ENCODE measurements around the gene MAD1L1.

The MAD1L1 gene

GRCh38 chr7:2241580-2242540, 9.1 kb upstream of the MAD1L1 start, which contains the start of the genes MRM2 and NUDT1:
MRM2 (minus strand) TSS chr7:2242205; CDS start chr7:2242169, 36 bp downstream.
NUDT1 (plus strand) TSS chr7:2242226; CDS start chr7:2244575, 2,349 bp downstream.
- H3K36me3 Mint-ChIP-seq, result peaks cover 21% of the 10 kb centered on the region
- no peaks in the 10 kb centered on the region for H3K27me3 Mint-ChIP-seq
- H3K9me3 Mint-ChIP-seq, result no peaks in the 10 kb centered on the region
- CTCF ChIA-PET, result interaction anchor here (1.4 kb wide), 1 partner anchor 9 kb away, joined by 5 read pairs; the partner anchor contains the start of gene MAD1L1
- H3K27ac Mint-ChIP-seq, result peak within 1 kb of the TSS; percentile 89
- H3K4me3 Mint-ChIP-seq, result peak within 1 kb of the TSS; percentile 95
- DNase-seq, result peak; percentile 81
- H3K4me1 Mint-ChIP-seq, result peaks cover 45% of the 10 kb centered on the region

- DNase-seq, result no peak
- Mint-ChIP-seq H3K27me3 (no peaks in the 10 kb centered on the region), H3K4me1 (peaks cover 36% of the 10 kb centered on the region), H3K27ac (no peak overlapping the region), H3K4me3 (peak overlapping the region; percentile 43), H3K36me3 (peaks cover 31% of the 10 kb centered on the region), H3K9me3 (no peaks in the 10 kb centered on the region)
- CTCF ChIA-PET, result interaction anchor here (2.0 kb wide), 1 partner anchor 9 kb away, joined by 5 read pairs; no protein-coding TSS in a partner anchor
Measured at GRCh38 chr7:2239242-2239641, 6.5 kb upstream of the MAD1L1 start.

- DNase-seq, result no peak
- H3K36me3 Mint-ChIP-seq, result peaks cover 34% of the 10 kb centered on the region
- no peak overlapping the region for H3K4me3 Mint-ChIP-seq
- no peak overlapping the region for H3K27ac Mint-ChIP-seq
- H3K4me1 Mint-ChIP-seq, result peaks cover 28% of the 10 kb centered on the region
- CTCF ChIA-PET, result interaction anchor here (2.0 kb wide), 1 partner anchor 11 kb away, joined by 5 read pairs; no protein-coding TSS in a partner anchor
- H3K27me3 Mint-ChIP-seq, result no peaks in the 10 kb centered on the region
- H3K9me3 Mint-ChIP-seq, result no peaks in the 10 kb centered on the region
Measured at GRCh38 chr7:2237109-2237602, 4.4 kb upstream of the MAD1L1 start.

GRCh38 chr7:2233926-2234325, 1.2 kb upstream of the MAD1L1 start:
- no peaks in the 10 kb centered on the region for H3K9me3 Mint-ChIP-seq
- peaks cover 31% of the 10 kb centered on the region for H3K4me1 Mint-ChIP-seq
- DNase-seq, result no peak
- H3K27me3 Mint-ChIP-seq, result no peaks in the 10 kb centered on the region
- H3K36me3 Mint-ChIP-seq, result peaks cover 33% of the 10 kb centered on the region
- H3K4me3 Mint-ChIP-seq, result peak overlapping the region; percentile 67
- H3K27ac Mint-ChIP-seq, result no peak overlapping the region
- CTCF ChIA-PET, result interaction anchor here (1.0 kb wide), 1 partner anchor 114 kb away, joined by 3 read pairs; no protein-coding TSS in a partner anchor

GRCh38 chr7:2231992-2232765, 566 bp downstream of the MAD1L1 start:
- H3K4me3 Mint-ChIP-seq, result peak overlapping the region; percentile 87
- CTCF ChIA-PET, result interaction anchor here (0.7 kb wide), 1 partner anchor 10 kb away, joined by 5 read pairs; the partner anchor contains the start of genes MRM2 and NUDT1
- peak overlapping the region; percentile 83 for H3K27ac Mint-ChIP-seq
- DNase-seq, result peak; percentile 50
- peaks cover 31% of the 10 kb centered on the region for H3K4me1 Mint-ChIP-seq
- no peaks in the 10 kb centered on the region for H3K9me3 Mint-ChIP-seq
- peaks cover 28% of the 10 kb centered on the region for H3K36me3 Mint-ChIP-seq
- no peaks in the 10 kb centered on the region for H3K27me3 Mint-ChIP-seq

GRCh38 chr7:2230882-2231281, 1.9 kb downstream of the MAD1L1 start:
- no peak for DNase-seq
- no peaks in the 10 kb centered on the region for H3K9me3 Mint-ChIP-seq
- H3K36me3 Mint-ChIP-seq, result peaks cover 30% of the 10 kb centered on the region
- H3K27ac Mint-ChIP-seq, result no peak overlapping the region
- no peaks in the 10 kb centered on the region for H3K27me3 Mint-ChIP-seq
- CTCF ChIA-PET, result no interaction called here
- no peak overlapping the region for H3K4me3 Mint-ChIP-seq
- H3K4me1 Mint-ChIP-seq, result peaks cover 31% of the 10 kb centered on the region

- DNase-seq, result no peak
- no peak overlapping the region for H3K27ac Mint-ChIP-seq
- no peaks in the 10 kb centered on the region for H3K27me3 Mint-ChIP-seq
- H3K4me1 Mint-ChIP-seq, result peaks cover 31% of the 10 kb centered on the region
- H3K36me3 Mint-ChIP-seq, result peaks cover 33% of the 10 kb centered on the region
- H3K4me3 Mint-ChIP-seq, result no peak overlapping the region
- CTCF ChIA-PET, result no interaction called here
- no peaks in the 10 kb centered on the region for H3K9me3 Mint-ChIP-seq
Measured at GRCh38 chr7:2230226-2230625, 2.5 kb downstream of the MAD1L1 start.

- Mint-ChIP-seq H3K9me3 (no peaks in the 10 kb centered on the region), H3K4me3 (no peak overlapping the region), H3K27me3 (no peaks in the 10 kb centered on the region), H3K27ac (no peak overlapping the region), H3K4me1 (peaks cover 27% of the 10 kb centered on the region), H3K36me3 (peaks cover 26% of the 10 kb centered on the region)
- CTCF ChIA-PET, result no interaction called here
- DNase-seq, result no peak
Measured at GRCh38 chr7:2229467-2229866, 3.3 kb downstream of the MAD1L1 start.

- Mint-ChIP-seq H3K27ac (no peak overlapping the region), H3K27me3 (no peaks in the 10 kb centered on the region), H3K4me1 (peaks cover 26% of the 10 kb centered on the region), H3K9me3 (no peaks in the 10 kb centered on the region), H3K4me3 (no peak overlapping the region), H3K36me3 (peaks cover 26% of the 10 kb centered on the region)
- no peak for DNase-seq
- CTCF ChIA-PET, result no interaction called here
Measured at GRCh38 chr7:2228921-2229320, 3.8 kb downstream of the MAD1L1 start.

GRCh38 chr7:2227699-2228098, 5.0 kb downstream of the MAD1L1 start:
- Mint-ChIP-seq H3K27me3 (no peaks in the 10 kb centered on the region), H3K9me3 (no peaks in the 10 kb centered on the region), H3K27ac (no peak overlapping the region), H3K4me1 (peaks cover 19% of the 10 kb centered on the region), H3K4me3 (no peak overlapping the region), H3K36me3 (peaks cover 26% of the 10 kb centered on the region)
- no peak for DNase-seq
- CTCF ChIA-PET, result no interaction called here

- H3K36me3 Mint-ChIP-seq, result peaks cover 34% of the 10 kb centered on the region
- CTCF ChIA-PET, result no interaction called here
Measured at GRCh38 chr7:2225830-2226229, 6.9 kb downstream of the MAD1L1 start.

GRCh38 chr7:2225336-2225735, 7.4 kb downstream of the MAD1L1 start:
- Mint-ChIP-seq H3K4me3 (no peak overlapping the region), H3K27ac (no peak overlapping the region), H3K36me3 (peaks cover 34% of the 10 kb centered on the region), H3K9me3 (no peaks in the 10 kb centered on the region), H3K4me1 (peaks cover 5% of the 10 kb centered on the region), H3K27me3 (no peaks in the 10 kb centered on the region)
- CTCF ChIA-PET, result no interaction called here
- no peak for DNase-seq

More at GRCh38 chr7:2225830-2226229, 6.9 kb downstream of the MAD1L1 start:
- H3K4me1 Mint-ChIP-seq, result peaks cover 10% of the 10 kb centered on the region
- no peak for DNase-seq
- no peak overlapping the region for H3K4me3 Mint-ChIP-seq
- no peaks in the 10 kb centered on the region for H3K9me3 Mint-ChIP-seq
- no peak overlapping the region for H3K27ac Mint-ChIP-seq
- no peaks in the 10 kb centered on the region for H3K27me3 Mint-ChIP-seq

- Mint-ChIP-seq H3K27me3 (no peaks in the 10 kb centered on the region), H3K4me3 (no peak overlapping the region), H3K4me1 (peaks cover 1% of the 10 kb centered on the region), H3K9me3 (no peaks in the 10 kb centered on the region), H3K27ac (no peak overlapping the region), H3K36me3 (peaks cover 33% of the 10 kb centered on the region)
- no peak for DNase-seq
- CTCF ChIA-PET, result no interaction called here
Measured at GRCh38 chr7:2224934-2225333, 7.8 kb downstream of the MAD1L1 start.

GRCh38 chr7:2224491-2224928, 8.2 kb downstream of the MAD1L1 start:
- no peak overlapping the region for H3K4me3 Mint-ChIP-seq
- peaks cover 30% of the 10 kb centered on the region for H3K36me3 Mint-ChIP-seq
- no peak overlapping the region for H3K27ac Mint-ChIP-seq
- H3K4me1 Mint-ChIP-seq, result no peaks in the 10 kb centered on the region
- no peaks in the 10 kb centered on the region for H3K9me3 Mint-ChIP-seq
- no peaks in the 10 kb centered on the region for H3K27me3 Mint-ChIP-seq
- no peak for DNase-seq
- CTCF ChIA-PET, result no interaction called here
